Mesendoderm (in vitro differentiated cells): ENCODE measurements around the gene IFNLR1.

Experiments
- DNase-seq: peaks from one replicate; pipeline ENCODE4 v3.0.0; 2013
- H2AK5ac ChIP-seq: 2 replicates; pipeline ENCODE4 v1.6.1; 2013; ENCODE audit warnings: low read length, inconsistent platforms
- H2BK120ac ChIP-seq: 2 replicates; pipeline ENCODE4 v1.6.1; 2013; ENCODE audit warnings: low read depth, mild to moderate bottlenecking, low read length, moderate library complexity, mixed read lengths
- H2BK15ac ChIP-seq: replicated peaks from 2 replicates; pipeline ENCODE4 v1.6.1; 2013; ENCODE audit warnings: low read depth, mild to moderate bottlenecking, moderate library complexity
- H2BK5ac ChIP-seq: 2 replicates; pipeline ENCODE4 v1.6.1; 2013; ENCODE audit warnings: low read length, inconsistent platforms
- H3K18ac ChIP-seq: 2 replicates; pipeline ENCODE4 v1.6.1; 2013; ENCODE audit warnings: mild to moderate bottlenecking, low read length, mixed read lengths
- H3K23ac ChIP-seq: one replicate; pipeline ENCODE4 v1.6.1; 2013; ENCODE audit warnings: low read length
- H3K27ac ChIP-seq: 2 replicates; pipeline ENCODE4 v1.5.1; 2013; ENCODE audit warnings: low read depth, mild to moderate bottlenecking, inconsistent platforms, low read length, moderate library complexity
- H3K27me3 ChIP-seq: 2 replicates; pipeline ENCODE4 v1.6.1; 2013; ENCODE audit warnings: low read length, control low read depth, mild to moderate bottlenecking, inconsistent platforms; ENCODE audit not compliant: insufficient read depth, poor library complexity
- H3K36me3 ChIP-seq: 2 replicates; pipeline ENCODE4 v1.6.1; 2013; ENCODE audit warnings: low read length, inconsistent platforms; ENCODE audit not compliant: control insufficient read depth, insufficient read depth
- H3K4ac ChIP-seq: one replicate; pipeline ENCODE4 v1.6.1; 2013; ENCODE audit warnings: low read depth, mild to moderate bottlenecking, low read length, moderate library complexity
- H3K4me1 ChIP-seq: 2 replicates; pipeline ENCODE4 v1.6.1; 2013; ENCODE audit warnings: low read depth, low read length, inconsistent platforms; ENCODE audit not compliant: control insufficient read depth
- H3K4me2 ChIP-seq: 2 replicates; pipeline ENCODE4 v1.6.1; 2013; ENCODE audit warnings: low read length
- H3K4me3 ChIP-seq: 2 replicates; pipeline ENCODE4 v1.5.1; 2013; ENCODE audit warnings: mild to moderate bottlenecking, low read length
- H3K56ac ChIP-seq: one replicate; pipeline ENCODE4 v1.6.1; 2013; ENCODE audit warnings: low read length
- H3K79me1 ChIP-seq: 2 replicates; pipeline ENCODE4 v1.6.1; 2013; ENCODE audit warnings: low read length, inconsistent platforms
- H3K79me2 ChIP-seq: 2 replicates; pipeline ENCODE4 v1.6.1; 2013; ENCODE audit warnings: mild to moderate bottlenecking, low read length; ENCODE audit not compliant: control insufficient read depth, insufficient read depth
- H3K9ac ChIP-seq: 2 replicates; pipeline ENCODE4 v1.6.1; 2013; ENCODE audit warnings: low read length, inconsistent platforms
- H4K5ac ChIP-seq: one replicate; pipeline ENCODE4 v1.6.1; 2013; ENCODE audit warnings: low read length
- H4K8ac ChIP-seq: one replicate; pipeline ENCODE4 v1.6.1; 2013; ENCODE audit warnings: low read depth, mild to moderate bottlenecking, control low read depth, low read length, moderate library complexity
- WGBS: extraction: QIAGEN DNeasy Blood & Tissue Kit; methylation state at CpG from one replicate; pipeline ENCODE4 v1.1.7; 2013; ENCODE audit warnings: low lambda C conversion rate, missing lambda C conversion rate; ENCODE audit not compliant: insufficient coverage; ENCODE audit errors: extremely low coverage; 5-methylcytosine and 5-hydroxymethylcytosine counted together

Gene IFNLR1

DNA sequence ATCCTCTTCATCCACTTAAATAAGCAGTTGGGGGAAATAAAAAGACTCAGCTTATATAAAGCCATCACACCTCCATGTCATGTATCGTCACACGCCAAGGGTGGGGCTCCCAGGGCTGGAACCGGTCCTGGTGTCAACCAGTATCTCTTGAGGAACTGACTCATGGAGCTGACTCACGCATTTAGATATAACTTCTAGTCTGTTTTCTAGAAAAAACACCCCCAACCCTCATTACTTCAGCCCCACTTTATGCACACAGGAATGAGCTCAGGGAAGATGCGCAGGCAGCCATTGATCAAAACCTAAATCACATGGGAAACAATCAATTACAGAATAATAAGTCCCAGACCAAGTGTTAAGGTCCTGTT, 37.2 kb downstream of the IFNLR1 start:
- H3K27ac ChIP-seq, result no peak overlapping the region
- H3K18ac ChIP-seq, result peak overlapping the region; percentile 10
- H3K56ac ChIP-seq, result peak overlapping the region; percentile 89
- no peaks in the 10 kb centered on the region for H3K27me3 ChIP-seq
- peaks cover 9% of the 10 kb centered on the region for H3K4me1 ChIP-seq
- DNase-seq, result no peak
- no peak overlapping the region for H3K4me3 ChIP-seq
- no peaks in the 10 kb centered on the region for H3K79me2 ChIP-seq
- no peak overlapping the region for H4K5ac ChIP-seq
- H2AK5ac ChIP-seq, result no peak overlapping the region
- no peak overlapping the region for H2BK5ac ChIP-seq
- H3K9ac ChIP-seq, result peak overlapping the region; percentile 79
- no peak overlapping the region for H3K4me2 ChIP-seq
- no peaks in the 10 kb centered on the region for H3K36me3 ChIP-seq
- H2BK120ac ChIP-seq, result no peak overlapping the region
- no peak overlapping the region for H3K23ac ChIP-seq
- H3K79me1 ChIP-seq, result no peaks in the 10 kb centered on the region
- no peak overlapping the region for H2BK15ac ChIP-seq
- no peak overlapping the region for H3K4ac ChIP-seq
- no peak overlapping the region for H4K8ac ChIP-seq
- no CpG with 5 or more reads among the region's 5 CpGs for WGBS

DNA sequence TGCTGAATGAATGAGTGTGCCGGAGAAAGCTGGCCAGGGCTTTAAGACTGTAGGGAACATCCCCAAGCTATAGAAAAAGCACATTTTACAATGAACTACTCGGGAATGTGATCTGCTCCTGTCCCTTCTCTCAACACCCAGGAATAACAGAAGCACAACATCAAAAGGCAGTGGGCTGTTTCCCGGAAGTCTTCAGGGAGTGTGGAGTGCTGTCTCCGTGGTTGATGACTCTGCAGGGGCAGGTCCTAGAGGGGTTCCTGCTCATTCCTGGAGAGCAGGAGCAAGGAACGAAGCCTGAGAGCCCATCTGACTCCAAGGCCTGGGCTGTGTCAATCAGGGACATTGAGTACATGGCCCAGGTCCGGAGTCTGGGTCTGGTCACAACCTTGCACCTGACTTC, 39.3 kb downstream of the IFNLR1 start:
- Histone ChIP-seq H3K4me3 (no peak overlapping the region), H3K4ac (no peak overlapping the region), H2AK5ac (no peak overlapping the region), H3K27me3 (no peaks in the 10 kb centered on the region), H3K79me2 (no peaks in the 10 kb centered on the region), H4K5ac (no peak overlapping the region), H4K8ac (no peak overlapping the region), H2BK15ac (no peak overlapping the region), H3K4me1 (peaks cover 6% of the 10 kb centered on the region), H3K56ac (no peak overlapping the region), H3K79me1 (no peaks in the 10 kb centered on the region), H2BK5ac (no peak overlapping the region), H3K9ac (no peak overlapping the region), H3K4me2 (no peak overlapping the region), H3K23ac (no peak overlapping the region), H2BK120ac (no peak overlapping the region), H3K18ac (no peak overlapping the region), H3K27ac (no peak overlapping the region), H3K36me3 (no peaks in the 10 kb centered on the region)
- no CpG with 5 or more reads among the region's 6 CpGs for WGBS
- no peak for DNase-seq

DNA sequence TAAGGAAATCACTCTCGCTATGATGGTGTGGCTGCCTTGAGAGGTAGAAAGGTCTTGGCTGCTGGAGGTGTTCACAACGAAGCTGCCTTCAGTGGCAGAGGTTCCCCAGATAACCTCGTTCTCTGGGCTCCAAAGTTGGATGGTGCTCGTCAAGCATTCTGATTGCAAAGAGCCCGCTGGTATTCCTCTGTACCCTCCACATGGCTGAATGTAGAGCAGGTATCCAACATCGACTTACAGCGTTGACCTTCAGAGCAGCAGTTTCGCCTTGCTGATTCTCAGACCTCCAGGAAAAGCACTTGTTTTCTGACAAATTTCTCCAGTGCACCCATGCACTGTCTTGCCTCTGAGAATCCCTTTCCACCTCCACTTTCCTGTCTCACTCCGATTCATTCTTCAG, 39.9 kb downstream of the IFNLR1 start:
- WGBS, result no CpG with 5 or more reads among the region's 9 CpGs

DNA sequence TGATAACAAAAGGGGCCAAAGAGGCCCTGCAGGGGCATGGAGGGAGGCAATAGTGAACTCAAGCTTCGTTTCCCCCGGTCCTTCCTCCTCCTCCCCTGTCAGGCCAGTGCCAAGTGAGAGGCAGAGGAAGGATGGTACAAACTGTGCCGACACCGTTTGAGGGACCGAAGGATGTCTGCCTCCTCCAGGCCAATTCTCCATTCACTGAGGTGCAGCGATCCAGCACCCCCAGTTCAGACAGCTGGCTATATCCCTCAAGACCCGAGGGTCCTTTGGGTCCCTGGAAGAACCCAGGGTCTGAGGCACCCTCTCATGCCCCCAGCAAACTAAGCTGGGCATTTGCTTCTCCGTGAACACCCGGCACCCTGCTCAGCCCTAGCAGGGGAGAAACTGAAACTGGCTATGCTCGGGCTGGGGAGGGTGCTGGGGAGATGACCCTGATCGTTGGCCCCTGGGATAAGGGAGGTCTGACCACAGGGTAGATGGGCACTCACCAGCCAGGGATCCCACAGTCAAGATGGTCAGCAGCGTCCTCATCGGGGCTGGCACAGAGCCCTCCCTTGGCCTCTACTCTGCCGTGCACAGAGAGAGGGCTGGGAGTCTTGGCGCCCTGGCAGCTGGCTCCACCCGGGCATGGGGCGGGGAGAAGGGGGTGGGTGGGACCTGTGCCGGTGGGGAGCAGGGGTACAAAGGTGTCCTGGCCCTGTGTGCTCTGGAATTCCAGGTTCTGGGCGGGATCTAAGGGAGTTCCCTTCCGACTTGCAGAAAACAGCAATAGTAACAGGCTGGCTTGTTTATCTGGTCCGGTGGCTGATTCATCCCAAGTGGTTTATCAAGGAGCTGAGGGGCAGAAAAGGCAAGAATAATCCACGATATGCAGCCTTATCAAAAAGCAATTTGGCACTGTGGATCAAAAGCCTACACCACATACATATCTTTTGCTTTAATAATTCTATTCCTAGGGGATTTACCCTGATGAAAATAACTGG, 44.2 kb downstream of the IFNLR1 start, which contains the start of gene IL22RA1:
IL22RA1 (minus strand) TSS at position 595 of the 989 bp plus-strand sequence; CDS start at position 537, 58 bp downstream.
- Histone ChIP-seq H2BK120ac (no peak within 1 kb of the TSS), H3K27me3 (no peaks in the 10 kb centered on the region), H3K4ac (no peak within 1 kb of the TSS), H3K4me2 (no peak within 1 kb of the TSS), H2AK5ac (no peak within 1 kb of the TSS), H3K9ac (no peak within 1 kb of the TSS), H3K23ac (no peak within 1 kb of the TSS), H3K79me1 (no peaks in the 10 kb centered on the region), H3K4me1 (no peaks in the 10 kb centered on the region), H3K79me2 (no peaks in the 10 kb centered on the region), H3K18ac (no peak within 1 kb of the TSS), H3K36me3 (no peaks in the 10 kb centered on the region), H2BK5ac (no peak within 1 kb of the TSS), H4K5ac (no peak within 1 kb of the TSS), H3K4me3 (no peak within 1 kb of the TSS), H2BK15ac (no peak within 1 kb of the TSS), H4K8ac (no peak within 1 kb of the TSS), H3K56ac (no peak within 1 kb of the TSS), H3K27ac (no peak within 1 kb of the TSS)
- DNase-seq, result no peak
- no CpG with 5 or more reads among the region's 22 CpGs for WGBS

More for the DNA sequence above, 39.9 kb downstream of the IFNLR1 start:
- H3K18ac ChIP-seq, result no peak overlapping the region
- H3K79me2 ChIP-seq, result no peaks in the 10 kb centered on the region
- peaks cover 5% of the 10 kb centered on the region for H3K4me1 ChIP-seq
- no peak overlapping the region for H3K4me3 ChIP-seq
- H4K5ac ChIP-seq, result no peak overlapping the region
- no peak overlapping the region for H3K27ac ChIP-seq
- no peak overlapping the region for H3K4ac ChIP-seq
- no peak overlapping the region for H4K8ac ChIP-seq
- H2BK120ac ChIP-seq, result no peak overlapping the region
- no peak overlapping the region for H3K56ac ChIP-seq
- no peaks in the 10 kb centered on the region for H3K36me3 ChIP-seq
- H3K23ac ChIP-seq, result no peak overlapping the region
- H2BK5ac ChIP-seq, result no peak overlapping the region
- H2AK5ac ChIP-seq, result no peak overlapping the region
- H3K79me1 ChIP-seq, result no peaks in the 10 kb centered on the region
- no peak overlapping the region for H2BK15ac ChIP-seq
- H3K4me2 ChIP-seq, result no peak overlapping the region
- no peak overlapping the region for H3K9ac ChIP-seq
- no peaks in the 10 kb centered on the region for H3K27me3 ChIP-seq
- no peak for DNase-seq

DNA sequence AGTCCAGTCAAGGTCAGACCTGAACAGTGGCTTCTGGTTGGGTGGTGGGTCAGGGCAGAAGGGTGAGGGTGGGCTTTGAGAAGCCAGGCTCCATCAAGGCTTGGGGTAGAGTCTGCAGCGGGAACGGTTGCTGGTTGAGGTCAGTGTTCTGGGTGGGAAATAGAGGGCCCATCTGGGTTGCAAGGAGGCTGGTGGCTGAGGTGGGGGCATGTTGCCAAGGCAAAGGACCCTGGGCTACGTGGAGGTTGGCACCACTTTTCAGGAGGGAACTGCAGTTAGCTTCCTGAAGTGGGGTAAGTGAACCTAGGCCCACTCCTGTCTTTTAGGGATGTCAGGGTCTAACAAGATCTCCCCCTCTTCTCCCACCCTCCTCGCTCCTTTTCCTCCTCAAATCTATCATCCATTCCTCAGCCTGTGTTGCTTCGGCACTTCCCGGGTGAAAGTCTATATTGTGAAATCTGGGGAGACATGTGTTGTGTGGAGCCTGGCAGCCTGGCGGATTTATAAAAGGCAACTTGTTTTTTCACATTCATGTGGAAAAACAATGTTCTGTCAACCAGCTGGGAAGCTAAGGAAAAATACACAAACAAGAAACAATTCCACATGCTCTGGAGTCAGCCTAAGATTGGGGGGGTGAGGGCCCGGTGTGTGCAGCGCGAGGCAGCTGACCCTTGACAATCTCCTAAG, 45.6 kb downstream of the IFNLR1 start:
- H3K27ac ChIP-seq, result no peak overlapping the region
- no peaks in the 10 kb centered on the region for H3K79me1 ChIP-seq
- no peak overlapping the region for H3K9ac ChIP-seq
- H3K56ac ChIP-seq, result no peak overlapping the region
- H3K4me1 ChIP-seq, result no peaks in the 10 kb centered on the region
- no peaks in the 10 kb centered on the region for H3K27me3 ChIP-seq
- H3K23ac ChIP-seq, result no peak overlapping the region
- no peak overlapping the region for H2AK5ac ChIP-seq
- H4K5ac ChIP-seq, result no peak overlapping the region
- H2BK5ac ChIP-seq, result no peak overlapping the region
- no peaks in the 10 kb centered on the region for H3K79me2 ChIP-seq
- H4K8ac ChIP-seq, result no peak overlapping the region
- DNase-seq, result no peak
- no peaks in the 10 kb centered on the region for H3K36me3 ChIP-seq
- no CpG with 5 or more reads among the region's 10 CpGs for whole genome bisulfite sequencing
- no peak overlapping the region for H2BK120ac ChIP-seq
- no peak overlapping the region for H3K4me2 ChIP-seq
- H2BK15ac ChIP-seq, result no peak overlapping the region
- no peak overlapping the region for H3K4ac ChIP-seq
- no peak overlapping the region for H3K4me3 ChIP-seq
- H3K18ac ChIP-seq, result no peak overlapping the region
